Stimulated activated CD4-positive, alpha-beta T cell treated with anti-CD3 and anti-CD28 coated beads, Interleukin-4, amount 100 ng/mL, for 24 hours (primary cell): ENCODE data around the gene SMG6.
"Not testable (repeated sequence)": the region's sequence is repeated elsewhere in the genome, so short reads cannot be mapped to it uniquely, and the experiment has no call there.

Experiments
- DNase-seq: peaks from one replicate; pipeline ENCODE4 v3.0.0-alpha.2; 2020

SMG6 gene

DNA sequence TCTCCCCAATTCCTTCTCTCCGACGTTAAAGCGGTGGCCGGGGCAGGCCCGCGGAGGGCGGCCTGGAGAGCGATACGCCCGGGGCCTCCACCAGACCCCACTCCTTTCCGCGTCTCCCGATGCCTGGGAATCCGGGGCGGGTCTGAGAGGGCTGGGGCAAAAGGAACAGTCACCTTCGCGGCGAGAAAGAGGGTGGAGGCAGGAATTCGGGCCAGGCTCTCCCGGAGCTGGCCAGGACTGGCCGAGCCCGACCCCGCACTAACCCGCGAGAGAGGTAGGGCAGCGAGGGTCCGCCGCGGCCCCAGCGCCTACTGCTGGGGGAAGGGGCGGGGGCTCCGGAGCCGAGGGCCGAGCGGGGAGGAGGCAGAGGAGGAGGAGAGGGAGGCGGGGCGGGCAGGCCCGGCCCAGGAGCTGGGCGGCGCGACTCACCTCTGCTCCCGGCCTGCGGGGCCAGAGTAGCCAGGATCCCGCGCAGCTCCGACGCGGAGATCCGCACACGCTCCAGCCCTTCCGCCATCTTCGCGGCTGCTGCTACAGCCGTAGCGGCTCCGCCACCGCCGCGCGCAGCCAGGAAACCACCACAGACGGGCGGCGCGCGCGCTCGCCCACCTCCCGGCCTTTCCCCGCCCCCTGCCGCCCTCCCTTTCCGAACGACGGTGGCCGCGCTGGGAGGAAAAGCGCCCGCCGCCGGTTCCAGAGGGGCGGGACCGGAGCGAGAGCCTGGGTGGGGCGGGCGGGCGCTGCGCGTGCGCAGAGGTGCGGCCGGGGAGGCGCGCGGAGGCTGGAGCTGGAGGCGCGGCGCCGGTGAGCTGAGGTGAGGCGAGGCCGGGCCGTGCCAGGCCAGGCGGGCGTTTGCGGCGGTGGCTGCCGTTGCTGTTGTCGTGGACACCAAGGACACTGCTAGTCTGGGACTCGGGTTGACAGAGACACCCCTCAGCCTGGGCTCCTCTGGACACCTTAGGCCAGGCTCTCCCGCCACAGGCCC is at the start of gene SMG6, which contains the start of gene SRR:
Gene SMG6 (minus strand): TSS at position 582 of the 985 bp plus-strand sequence. CDS start 65 bp downstream, at position 517.
Gene SRR (plus strand): TSS at position 747 of the 985 bp plus-strand sequence. CDS start 11,611 bp downstream, outside the sequence.
- DNase-seq, result peak; percentile 95

DNA sequence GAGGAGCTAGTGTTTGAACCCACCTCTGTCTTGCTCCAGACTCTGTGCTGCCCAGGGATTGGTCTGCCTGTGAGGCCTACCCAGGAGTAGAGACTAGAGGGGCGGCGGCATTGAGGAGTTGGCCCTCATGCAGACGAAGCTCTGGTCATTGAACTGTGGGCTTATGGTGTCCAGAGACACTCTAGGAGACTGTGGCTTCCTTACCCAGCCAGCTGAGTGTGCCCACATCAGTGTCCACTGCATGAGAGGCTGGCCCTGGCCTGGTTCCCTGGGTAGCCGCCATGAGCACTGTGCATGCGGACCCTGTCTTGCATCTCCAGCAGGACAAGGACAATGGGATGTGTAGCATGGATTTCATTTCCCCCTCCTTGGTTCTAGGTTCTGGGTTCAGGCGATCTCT is 47.7 kb upstream of the SMG6 start:
- DNase-seq, result no peak

DNA sequence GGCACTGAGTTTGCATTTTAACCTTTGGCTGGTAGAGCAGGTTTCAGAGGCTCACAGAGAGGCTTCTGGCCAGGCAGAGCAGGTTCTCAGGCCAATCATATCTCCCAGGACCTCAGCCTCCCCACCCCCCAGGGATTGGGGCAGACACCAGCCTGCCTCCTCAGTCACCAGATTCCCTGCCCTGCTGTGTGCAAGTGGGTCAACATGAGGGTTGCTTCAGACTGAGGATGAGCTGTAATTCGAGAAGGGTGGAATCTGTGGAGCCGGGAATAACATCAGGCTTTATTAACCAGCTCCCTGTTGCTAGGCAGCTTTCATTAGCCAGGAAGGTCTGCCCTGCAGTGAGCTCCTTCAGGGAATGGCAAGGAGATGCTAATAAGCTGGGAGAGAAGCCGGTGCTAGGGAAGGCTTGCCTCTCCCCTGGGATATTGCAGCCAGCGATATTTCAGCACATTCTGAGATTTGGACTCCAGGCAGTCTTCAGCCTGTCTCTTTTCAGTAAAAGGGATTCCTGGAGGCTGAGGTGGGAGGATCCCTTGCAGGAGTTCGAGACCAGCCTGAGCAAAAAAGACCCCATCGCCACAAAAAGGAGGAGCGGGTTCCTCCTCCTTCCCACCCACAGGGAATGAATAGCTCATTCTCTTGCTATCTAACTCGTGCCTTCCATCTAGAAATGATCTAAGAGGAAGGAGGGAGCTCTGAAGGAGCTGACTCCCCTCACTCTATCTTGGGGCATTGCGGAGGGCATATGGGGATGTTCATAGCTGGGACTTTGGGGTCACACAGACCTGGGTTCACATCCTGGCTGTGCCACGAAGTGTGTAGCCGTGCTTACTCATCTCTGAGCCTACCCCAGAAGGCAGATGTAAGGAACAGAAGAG is 44.5 kb upstream of the SMG6 start:
- no peak for DNase-seq

DNA sequence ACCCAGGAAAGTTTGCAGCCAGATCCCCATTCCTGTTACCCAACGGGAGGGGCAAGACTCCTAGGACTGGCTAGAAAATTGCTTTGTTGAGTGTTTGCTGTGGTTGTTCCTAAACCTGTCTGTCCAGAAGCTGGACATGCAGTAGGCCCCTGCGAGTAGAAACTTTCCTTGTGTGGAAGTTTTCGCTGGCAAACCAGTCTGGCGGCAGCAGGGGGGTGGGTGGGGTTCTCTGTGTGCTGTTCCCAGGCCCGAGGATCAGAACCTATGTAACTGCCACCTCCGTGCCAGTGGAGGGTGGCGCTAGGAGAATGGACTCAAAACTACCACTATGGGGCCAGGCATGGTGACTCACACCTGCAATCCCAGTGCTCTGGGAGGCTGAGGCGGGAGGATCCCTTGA is 42.9 kb upstream of the SMG6 start:
- DNase-seq, result no peak

DNA sequence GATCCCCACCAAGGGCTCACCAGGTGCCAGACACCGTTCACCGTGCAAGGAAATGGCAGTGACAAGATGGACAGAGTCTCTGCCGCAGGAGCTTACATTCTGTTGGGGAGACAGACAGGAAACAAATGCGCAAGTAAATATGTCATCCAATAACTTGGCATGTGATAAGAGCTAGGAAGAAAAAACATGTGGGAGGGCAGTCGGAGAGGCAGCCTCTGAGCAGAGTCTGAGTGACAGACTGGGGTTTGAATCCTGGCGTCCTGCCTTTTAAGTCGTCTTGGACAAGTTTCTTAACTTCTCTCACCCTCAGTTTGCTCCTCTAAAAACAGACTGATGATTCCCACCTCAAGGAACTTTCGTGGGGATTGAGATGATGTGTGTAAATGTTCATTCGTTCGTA is 40.9 kb upstream of the SMG6 start:
- DNase-seq, result no peak

GRCh38 chr17:2343421-2343820 is 39.8 kb upstream of the SMG6 start:
- peak; percentile 35 for DNase-seq

DNA sequence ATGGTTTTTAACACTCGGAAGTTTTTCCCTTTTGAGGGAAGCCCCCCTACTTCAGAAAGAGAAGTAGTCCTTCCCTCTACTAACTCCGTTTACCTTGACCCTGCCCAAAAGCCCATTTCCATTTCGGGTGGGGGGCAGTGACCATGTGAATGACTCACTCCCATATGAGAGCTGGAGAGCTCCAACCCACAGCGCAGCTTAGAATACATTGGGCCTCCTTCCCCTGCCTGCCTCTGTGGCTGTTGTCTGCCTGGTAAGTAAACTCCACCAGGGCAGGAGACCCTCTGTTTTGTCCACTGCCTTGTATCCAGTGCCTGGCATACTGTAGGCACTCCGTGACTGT is 34.7 kb upstream of the SMG6 start:
- DNase-seq, result no peak

- peak; percentile 58 for DNase-seq
Observed at GRCh38 chr17:2337544-2338314, 34.1 kb upstream of the SMG6 start.

DNA sequence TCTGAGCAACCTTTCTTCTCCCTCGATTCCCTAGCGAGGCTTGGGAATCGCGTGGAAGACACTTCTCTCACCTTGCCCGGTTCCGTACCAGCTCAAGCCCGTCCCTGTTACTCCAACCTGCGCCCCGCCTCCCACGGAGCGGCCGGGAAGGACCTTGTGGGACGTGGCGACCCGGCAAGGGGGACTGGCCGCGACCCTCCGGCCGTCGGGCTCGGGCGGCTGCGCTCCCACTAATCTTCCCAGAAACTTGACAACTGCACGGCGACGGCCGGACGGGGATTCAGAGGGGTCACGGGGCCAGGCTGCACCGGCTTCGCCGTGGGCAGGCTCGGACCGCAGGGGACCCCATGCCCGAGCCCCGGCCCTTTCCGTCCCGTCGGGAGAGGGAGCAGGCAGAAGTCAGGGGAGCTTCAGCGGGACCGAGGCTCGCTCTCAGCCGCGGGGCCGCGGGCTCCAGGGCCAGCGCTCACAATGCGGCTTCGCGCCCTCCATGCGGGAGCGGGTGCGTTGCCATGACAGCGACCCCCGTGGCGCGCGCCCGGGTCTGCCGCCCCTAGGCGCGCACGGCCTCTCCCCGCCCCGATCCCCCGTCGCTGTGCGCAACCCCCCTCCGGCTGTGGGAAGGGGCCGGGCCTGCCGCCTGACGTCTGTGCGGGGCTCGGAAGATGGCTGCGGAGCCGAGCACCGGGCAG is 33.4 kb upstream of the SMG6 start, which contains the start of gene SGSM2:
Gene SGSM2 (plus strand): TSS at position 650 of the 692 bp plus-strand sequence. CDS start 188 bp downstream, outside the sequence.
- peak; percentile 70 for DNase-seq

DNA sequence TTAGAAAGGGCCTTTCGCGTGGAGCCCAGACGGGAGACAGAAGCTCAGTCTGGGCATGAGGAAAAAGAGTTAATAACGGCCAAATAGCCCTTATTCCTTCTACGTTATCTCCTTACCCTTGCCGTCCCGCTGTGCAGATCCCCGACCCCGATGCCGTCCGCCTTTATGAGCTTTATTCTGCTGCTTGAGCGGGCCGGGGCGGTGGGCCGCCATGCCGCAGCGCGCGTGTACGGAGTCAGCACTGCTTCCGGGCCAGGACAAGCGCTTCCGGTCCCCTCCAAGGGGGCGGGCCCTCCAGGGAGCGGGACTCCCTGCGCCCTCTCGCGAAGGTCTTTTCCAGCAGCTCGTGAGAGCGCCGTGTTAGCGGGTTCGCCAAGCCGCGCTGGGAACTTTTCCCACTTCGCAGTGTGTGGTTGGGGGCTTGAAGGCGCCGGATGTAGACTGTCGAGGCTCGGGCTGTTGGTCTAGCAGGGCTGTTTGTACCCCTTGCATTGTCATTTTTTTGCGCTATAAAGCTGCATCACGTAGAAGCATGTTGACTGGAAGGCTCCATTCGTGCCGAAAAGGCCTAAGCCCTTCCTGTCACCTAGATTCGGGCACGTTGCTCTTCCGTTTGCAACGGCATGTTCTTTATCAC is 32.7 kb upstream of the SMG6 start, which contains the start of gene TSR1:
Gene TSR1 (minus strand): TSS at position 243 of the 637 bp plus-strand sequence. CDS start 30 bp downstream, at position 213.
- peak; percentile 92 for DNase-seq

- no peak for DNase-seq
Observed at GRCh38 chr17:2335726-2336214, 32.2 kb upstream of the SMG6 start.

GRCh38 chr17:2331303-2331702 is 27.7 kb upstream of the SMG6 start:
- no peak for DNase-seq

DNA sequence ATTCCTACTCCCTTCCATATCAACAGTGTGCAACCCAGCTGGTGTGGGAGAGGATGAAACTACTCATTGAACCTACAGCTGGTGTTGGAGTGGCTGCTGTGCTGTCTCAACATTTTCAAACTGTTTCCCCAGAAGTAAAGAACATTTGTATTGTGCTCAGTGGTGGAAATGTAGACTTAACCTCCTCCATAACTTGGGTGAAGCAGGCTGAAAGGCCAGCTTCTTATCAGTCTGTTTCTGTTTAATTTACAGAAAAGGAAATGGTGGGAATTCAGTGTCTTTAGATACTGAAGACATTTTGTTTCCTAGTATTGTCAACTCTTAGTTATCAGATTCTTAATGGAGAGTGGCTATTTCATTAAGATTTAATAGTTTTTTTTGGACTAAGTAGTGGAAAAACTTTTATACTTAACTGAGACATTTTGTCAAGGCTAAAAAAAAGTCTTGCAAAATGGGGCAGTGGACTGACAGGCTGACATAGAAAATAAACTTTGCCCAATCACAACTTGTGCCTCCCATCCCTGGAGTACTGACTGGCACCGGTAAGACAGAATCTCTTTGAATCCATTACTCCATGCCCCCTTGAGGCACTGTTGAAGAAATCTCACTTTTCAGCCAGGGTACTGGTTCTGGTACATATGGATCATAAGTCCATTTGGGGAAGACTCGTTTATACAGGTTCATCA is 20.2 kb upstream of the SMG6 start:
- DNase-seq, result no peak

GRCh38 chr17:2321399-2321798 is 17.8 kb upstream of the SMG6 start:
- no peak for DNase-seq

GRCh38 chr17:2319051-2319450 is 15.5 kb upstream of the SMG6 start:
- no peak for DNase-seq

DNA sequence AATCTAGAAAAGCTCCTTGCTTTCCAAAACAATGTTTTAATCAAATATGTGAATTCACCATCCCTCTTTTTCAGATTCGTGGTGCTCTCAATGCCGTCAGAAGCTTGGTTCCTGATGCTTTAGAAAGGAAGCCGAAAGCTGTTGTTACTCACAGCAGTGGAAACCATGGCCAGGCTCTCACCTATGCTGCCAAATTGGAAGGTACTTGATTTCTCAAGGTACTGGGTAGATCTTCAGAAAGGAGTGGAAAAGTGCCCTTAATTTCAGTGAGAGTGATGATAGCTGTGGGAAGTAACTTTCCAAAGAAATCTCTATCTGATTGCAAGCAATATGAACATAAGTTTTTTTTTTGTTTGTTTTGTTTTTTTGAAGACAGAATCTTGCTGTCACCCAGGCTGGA is 14.2 kb upstream of the SMG6 start:
- DNase-seq, result no peak

DNA sequence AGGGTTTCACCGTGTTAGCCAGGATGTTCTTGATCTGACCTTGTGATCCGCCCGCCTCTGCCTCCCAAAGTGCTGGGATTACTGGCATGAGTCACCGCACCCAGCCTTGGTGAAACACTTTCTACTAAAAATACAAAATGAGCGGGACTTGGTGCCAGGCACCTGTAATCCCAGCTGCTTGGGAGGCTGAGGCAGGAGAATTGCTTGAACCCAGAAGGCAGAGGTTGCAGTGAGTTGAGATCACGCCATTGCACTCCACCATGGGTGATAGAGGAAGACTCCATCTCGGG is 13.3 kb upstream of the SMG6 start:
- not testable (repeated sequence) for DNase-seq

- DNase-seq, result no peak
Observed at GRCh38 chr17:2312736-2313135, 9.2 kb upstream of the SMG6 start.

GRCh38 chr17:2309338-2310154 is 6.0 kb upstream of the SMG6 start:
- no peak for DNase-seq

- no peak for DNase-seq
Observed at GRCh38 chr17:2304931-2305330, 1.3 kb upstream of the SMG6 start.
